Prostate gland (tissue), 2 donors: ENCODE results near the gene ARL15. TPM values are rescaled to one million over a fixed set of nuclear protein-coding genes. Genes with fewer than 3 reads are reported as not detected.

ENCODE experiments used
- DNase-seq: peaks from one replicate; pipeline ENCODE4 v3.0.0-alpha.2; 2019; ENCODE audit warnings: low spot score
- H3K27ac ChIP-seq, 2 donors: fragments of 200-600 bp; sonication (generic); 2 replicates each; pipeline ENCODE4 v1.5.1; 2017 to 2019
- H3K27me3 ChIP-seq: fragments of 200-600 bp; sonication (generic); replicated peaks from 2 replicates; pipeline ENCODE4 v1.5.1; 2019; ENCODE audit not compliant: insufficient read depth
- H3K36me3 ChIP-seq, 2 donors: fragments of 200-600 bp; sonication (generic); 1 replicate in 1 of 2; 2 replicates in 1 of 2; pipeline versions ENCODE4 v1.5.1 to v1.8.1; 2017 to 2019
- H3K4me1 ChIP-seq: fragments of 200-600 bp; sonication (generic); replicated peaks from 2 replicates; pipeline ENCODE4 v1.5.1; 2019
- H3K4me3 ChIP-seq, 2 donors: fragments of 200-600 bp; sonication (generic); 2 replicates each; pipeline ENCODE4 v1.5.1; 2017 to 2019
- H3K9me3 ChIP-seq: fragments of 200-600 bp; sonication (generic); 2 replicates; pipeline ENCODE4 v1.5.1; 2017
- CTCF ChIP-seq, 4 experiments: fragments of 200-600 bp in 2 of 4; fragments of 450-650 bp in 2 of 4; sonication (generic) in 2 of 4; IDR thresholded peaks; 1 replicate in 3 of 4; 2 replicates in 1 of 4; pipeline ENCODE4 v1.5.1; 2016 to 2019; ENCODE audit warnings: antibody characterized with exemption in 4 of 4, mild to moderate bottlenecking in 2 of 4, moderate library complexity in 2 of 4
- POLR2A ChIP-seq: fragments of 450-650 bp; IDR thresholded peaks from one replicate; pipeline ENCODE4 v1.6.1; 2016; ENCODE audit warnings: antibody characterized with exemption, mild to moderate bottlenecking
- POLR2AphosphoS5 ChIP-seq: sonication (generic); formaldehyde crosslinking; IDR thresholded peaks from one replicate; pipeline ENCODE4 v1.6.1; 2017; ENCODE audit warnings: antibody characterized with exemption
- WGBS: methylation state at CpG from one replicate; pipeline ENCODE4 v1.1.5; 2018; 5-methylcytosine and 5-hydroxymethylcytosine counted together
- intact Hi-C: fragments of 100-400 bp; cut with DNase I; formaldehyde crosslinking; loops from one replicate; pipeline ENCODE4 v1.14.2; 2022
- total RNA-seq, 2 donors: library from RNA; depleted of rRNA; stranded (reverse); fragments of >200 nt; gene quantifications; one replicate each; pipeline ENCODE4 v1.1.0, GENCODE V29; 2016

The ARL15 gene
- total RNA-seq, 2 donors from 2014 or later = 16.1 to 38.4 TPM

DNA sequence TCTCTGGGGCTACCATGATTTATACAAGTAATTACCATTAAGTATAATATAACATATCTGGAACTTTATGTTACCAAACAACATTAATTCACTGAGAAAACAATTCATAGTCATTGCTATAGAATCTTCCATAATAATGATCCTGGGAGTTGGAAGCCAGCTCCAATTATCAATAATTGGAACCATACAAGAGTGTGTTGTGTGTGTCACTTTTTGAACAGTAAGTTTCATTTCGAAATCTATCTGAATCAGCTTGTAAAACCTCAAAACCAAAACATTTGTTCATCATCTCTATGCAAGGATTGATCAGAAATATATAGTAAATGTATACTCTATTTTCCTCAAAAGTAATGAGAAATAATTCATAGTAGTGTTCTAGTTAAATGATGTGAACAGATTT, 348.1 kb downstream of the ARL15 start:
- Histone ChIP-seq H3K4me1 (no peaks in the 10 kb centered on the region), H3K27me3 (no peaks in the 10 kb centered on the region), H3K9me3 (no peaks in the 10 kb centered on the region), H3K4me3 (no peak overlapping the region), H3K27ac (no peak overlapping the region), H3K36me3 (no peaks in the 10 kb centered on the region)
- WGBS = 96% methylated on average over 1 of the region's 1 CpG
- TF ChIP-seq CTCF (IDR thresholded peaks at IDR 0.05) (no peak), POLR2AphosphoS5 (no peak), POLR2A (no peak)
- intact Hi-C loops = no loop called here
- no peak for DNase-seq

- no peak overlapping the region for H3K27ac ChIP-seq
- intact Hi-C loops = no loop called here
- no peak overlapping the region for H3K4me3 ChIP-seq
- TF ChIP-seq POLR2AphosphoS5 = no peak
- no peaks in the 10 kb centered on the region for H3K9me3 ChIP-seq
- H3K4me1 ChIP-seq = no peaks in the 10 kb centered on the region
- H3K27me3 ChIP-seq = no peaks in the 10 kb centered on the region
- H3K36me3 ChIP-seq = no peaks in the 10 kb centered on the region
- no peak for DNase-seq
Observed at GRCh38 chr5:53956632-53957031, 353.7 kb downstream of the ARL15 start.

DNA sequence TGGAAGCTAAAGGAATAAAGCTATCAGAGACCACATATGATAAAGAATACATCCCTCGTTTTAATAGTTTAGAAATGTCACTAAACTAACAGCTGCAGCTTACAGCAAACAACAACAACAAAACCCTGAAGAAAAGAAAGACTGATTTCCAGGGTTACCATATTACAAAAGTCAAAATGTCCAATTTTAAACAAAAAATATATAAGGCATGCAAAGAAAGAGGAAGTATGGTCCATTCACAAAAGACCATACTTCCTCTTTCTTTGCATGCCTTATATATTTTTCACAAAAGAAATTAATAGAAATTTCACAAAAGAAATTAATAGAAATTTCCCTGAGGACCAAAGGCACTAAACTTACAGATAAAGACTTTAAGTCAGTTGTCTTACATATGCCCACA, 354.2 kb downstream of the ARL15 start:
- no peak overlapping the region for H3K27ac ChIP-seq
- WGBS = 97% methylated on average over 1 of the region's 1 CpG
- H3K4me3 ChIP-seq = no peak overlapping the region
- H3K9me3 ChIP-seq = no peaks in the 10 kb centered on the region
- H3K36me3 ChIP-seq = no peaks in the 10 kb centered on the region
- H3K4me1 ChIP-seq = no peaks in the 10 kb centered on the region
- no peak for DNase-seq
- no peaks in the 10 kb centered on the region for H3K27me3 ChIP-seq
- intact Hi-C loops = no loop called here
- TF ChIP-seq POLR2AphosphoS5 (no peak), POLR2A (no peak), CTCF (IDR thresholded peaks at IDR 0.05) (no peak)

GRCh38 chr5:53950621-53951020, 359.8 kb downstream of the ARL15 start:
- 66% methylated on average over 3 of the region's 3 CpGs for WGBS

GRCh38 chr5:53948598-53948997, 361.8 kb downstream of the ARL15 start:
- Histone ChIP-seq H3K27me3 (no peaks in the 10 kb centered on the region), H3K9me3 (no peaks in the 10 kb centered on the region), H3K4me3 (no peak overlapping the region), H3K27ac (no peak overlapping the region), H3K4me1 (no peaks in the 10 kb centered on the region), H3K36me3 (no peaks in the 10 kb centered on the region)
- DNase-seq = no peak
- WGBS = 62% methylated on average over 4 of the region's 4 CpGs
- TF ChIP-seq POLR2AphosphoS5 = no peak
- TF ChIP-seq CTCF (IDR thresholded peaks at IDR 0.05) = no peak
- TF ChIP-seq POLR2A = no peak
- intact Hi-C loops = no loop called here

More at GRCh38 chr5:53950621-53951020, 359.8 kb downstream of the ARL15 start:
- Histone ChIP-seq H3K27me3 (no peaks in the 10 kb centered on the region), H3K4me3 (no peak overlapping the region), H3K27ac (no peak overlapping the region), H3K4me1 (no peaks in the 10 kb centered on the region), H3K9me3 (no peaks in the 10 kb centered on the region), H3K36me3 (no peaks in the 10 kb centered on the region)
- no peak for DNase-seq
- intact Hi-C loops = no loop called here
- no peak for TF ChIP-seq CTCF (IDR thresholded peaks at IDR 0.05)
- no peak for TF ChIP-seq POLR2A
- TF ChIP-seq POLR2AphosphoS5 = no peak
